ENCODE measurements around the gene CNNM4.
"Not testable (repeated sequence)": the region's sequence is repeated elsewhere in the genome, so short reads cannot be mapped to it uniquely, and the experiment has no call there.

Gene CNNM4

DNA sequence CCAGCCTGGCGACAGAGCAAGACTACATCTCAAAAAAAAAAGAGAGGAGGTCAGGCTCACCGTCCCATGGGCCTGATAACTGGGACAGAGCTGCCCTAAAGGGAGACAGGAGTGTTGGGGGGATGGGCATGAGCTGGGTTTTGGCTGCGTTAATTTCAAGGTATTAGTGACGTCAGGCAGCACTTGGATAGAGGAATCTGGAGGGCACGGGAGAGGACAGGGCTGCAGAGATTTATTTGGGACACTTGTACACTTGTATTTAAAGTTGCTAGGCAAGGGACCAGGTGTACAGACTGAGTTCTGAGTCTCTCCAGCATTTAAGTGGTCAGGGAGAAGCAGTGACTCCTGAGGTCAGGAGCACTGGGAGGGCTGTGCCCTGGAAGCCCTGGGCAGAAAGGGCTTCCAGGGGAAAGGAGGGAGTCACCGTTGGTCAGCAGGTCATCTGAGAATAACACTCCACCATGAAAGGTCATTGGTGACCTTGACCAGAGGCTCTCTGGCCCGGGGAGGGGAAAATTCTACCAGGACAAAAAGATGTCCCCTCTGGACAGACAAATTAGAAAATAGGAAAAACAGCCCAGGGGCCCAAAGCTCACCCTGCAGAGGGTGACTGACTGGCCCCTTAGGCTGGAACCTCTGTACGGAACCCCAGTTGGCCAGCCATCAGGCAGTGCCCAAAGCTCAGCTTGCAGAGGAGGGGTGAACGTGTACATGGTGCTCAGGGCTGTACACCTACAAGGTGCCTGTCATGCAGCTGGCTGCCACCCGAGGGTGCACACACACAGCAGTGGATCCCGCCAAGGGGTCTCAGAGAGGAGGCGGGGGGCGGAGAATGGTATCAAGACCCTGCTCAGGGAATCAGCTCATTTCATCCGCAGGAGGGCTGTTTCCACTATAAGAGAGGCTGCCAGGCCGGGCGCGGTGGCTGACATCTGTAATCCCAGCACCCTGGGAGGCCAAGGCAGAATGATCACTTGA lies 32.4 kb downstream of the CNNM4 start:
- DNase-seq (ENCODE audit: low read depth in 2 of 2): no peak

DNA sequence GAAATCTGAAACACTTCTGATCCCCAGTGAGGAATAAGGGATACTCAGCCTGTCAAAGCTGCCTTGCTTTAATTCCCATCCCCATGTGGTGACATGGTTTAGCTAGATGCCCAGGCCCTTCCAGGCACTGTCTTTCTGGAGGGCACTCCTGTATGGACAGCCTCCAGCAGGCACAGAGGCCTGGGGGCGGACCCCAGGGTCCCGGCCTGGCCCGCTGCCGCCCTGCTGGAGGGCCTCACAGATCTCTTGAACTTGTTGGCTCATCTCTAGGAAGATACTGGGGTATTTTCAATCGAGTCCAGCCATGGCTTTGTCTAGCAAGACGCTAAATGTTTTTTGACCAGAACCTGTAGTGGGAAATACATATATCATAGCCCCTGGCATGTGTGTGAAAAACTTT lies 34.4 kb downstream of the CNNM4 start:
- no peak for DNase-seq (ENCODE audit: low read depth in 2 of 2)

DNA sequence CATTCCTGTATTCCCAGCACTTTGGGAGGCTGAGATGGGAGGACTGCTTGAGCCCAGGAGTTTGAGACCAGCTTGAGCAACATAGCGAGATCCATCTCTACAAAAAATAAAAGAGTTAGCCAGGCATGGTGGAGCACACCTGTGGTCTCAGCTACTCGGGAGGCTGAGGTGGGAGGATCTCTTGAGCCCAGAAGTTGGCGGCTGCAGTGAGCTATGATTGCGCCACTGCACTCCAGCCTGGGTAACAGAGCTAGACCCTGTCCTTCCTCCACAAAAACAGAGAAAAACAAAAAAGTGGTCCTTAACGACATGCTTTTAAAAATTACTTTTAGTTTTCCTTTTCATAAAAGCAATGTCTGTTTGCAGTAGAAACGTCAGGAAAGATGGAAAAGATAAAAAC lies 35.8 kb downstream of the CNNM4 start:
- not testable (repeated sequence) for DNase-seq (ENCODE audit: low read depth in 2 of 2)

DNA sequence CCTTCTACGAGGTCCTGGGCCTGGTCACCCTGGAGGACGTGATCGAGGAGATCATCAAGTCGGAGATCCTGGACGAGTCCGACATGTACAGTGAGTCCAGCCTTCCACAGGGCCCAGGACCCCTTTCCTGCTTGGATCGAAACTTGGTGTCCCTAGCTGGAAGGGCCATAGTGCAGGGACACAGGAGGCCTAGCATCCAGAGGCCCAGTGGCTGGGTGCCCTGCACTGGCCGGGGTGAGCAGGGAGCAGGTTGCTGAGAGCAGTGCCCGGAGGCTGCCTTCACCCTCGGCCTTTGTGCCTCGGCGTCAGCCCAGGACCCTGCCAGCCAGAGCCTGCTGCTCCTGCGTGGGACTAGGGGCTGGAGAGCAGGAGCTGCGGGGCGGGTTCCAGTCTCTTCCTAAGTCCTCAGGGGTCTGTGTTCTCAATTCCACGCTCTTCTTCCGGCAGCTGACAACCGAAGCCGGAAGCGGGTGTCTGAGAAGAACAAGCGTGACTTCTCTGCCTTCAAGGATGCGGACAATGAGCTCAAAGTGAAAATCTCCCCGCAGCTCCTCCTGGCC lies 36.4 kb downstream of the CNNM4 start:
- DNase-seq (ENCODE audit: low read depth in 2 of 2): no peak

DNA sequence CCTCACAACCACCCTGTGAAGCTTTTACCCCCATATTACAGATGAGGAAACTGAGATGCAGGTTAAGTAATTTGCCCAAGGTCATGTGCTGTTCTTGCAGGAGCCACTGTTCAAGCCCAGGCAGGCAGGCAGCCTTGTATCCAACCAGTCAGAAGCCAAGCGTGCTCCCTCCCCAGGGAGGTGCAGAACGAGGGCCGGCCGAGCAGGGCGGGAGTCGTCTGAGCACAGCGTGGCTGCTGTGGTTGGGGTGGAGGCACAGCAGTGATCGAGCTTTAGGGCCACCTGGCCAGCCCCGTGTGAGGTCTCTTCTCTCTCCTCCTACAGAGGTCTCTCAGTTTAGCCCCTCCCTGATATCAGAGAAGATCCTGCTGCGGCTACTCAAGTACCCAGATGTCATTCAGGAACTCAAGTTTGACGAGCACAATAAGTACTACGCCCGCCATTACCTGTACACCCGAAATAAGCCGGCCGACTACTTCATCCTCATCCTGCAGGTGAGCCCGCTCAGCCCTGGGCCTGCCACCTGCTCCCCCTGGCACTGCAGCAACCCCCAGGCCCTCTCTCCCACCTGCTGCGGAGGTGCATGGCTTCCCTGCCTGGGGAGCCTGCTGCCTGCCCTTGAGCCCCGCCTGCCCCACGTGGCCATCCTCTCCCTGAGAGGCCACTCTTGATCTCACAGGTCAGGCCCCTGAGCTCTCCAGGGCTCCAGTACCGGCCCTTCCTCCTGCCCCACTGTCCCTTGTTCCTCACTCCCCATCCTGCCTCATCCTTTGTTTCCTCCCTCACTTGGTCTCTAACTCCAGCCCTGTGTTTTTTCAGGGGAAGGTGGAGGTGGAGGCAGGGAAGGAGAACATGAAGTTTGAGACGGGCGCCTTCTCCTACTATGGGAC lies 38.3 kb downstream of the CNNM4 start:
- no peak for DNase-seq (ENCODE audit: low read depth in 2 of 2)

DNA sequence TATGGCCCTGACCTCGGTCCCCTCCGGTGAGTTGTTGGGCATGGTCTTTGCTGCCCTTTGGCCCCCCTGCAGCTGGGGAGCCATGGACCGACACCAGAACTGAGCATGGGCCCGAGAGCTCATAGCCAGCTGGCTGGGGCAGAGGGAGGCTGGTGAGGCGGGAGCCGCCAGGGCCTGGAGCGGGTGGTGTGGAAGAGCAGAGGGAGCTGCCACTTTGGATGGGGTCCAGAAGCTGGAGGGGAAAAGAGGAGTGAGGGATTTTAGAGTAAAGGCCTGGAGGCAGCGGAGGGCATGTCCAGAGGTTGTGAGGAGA lies 38.9 kb downstream of the CNNM4 start:
- no peak for DNase-seq (ENCODE audit: low read depth in 2 of 2)

DNA sequence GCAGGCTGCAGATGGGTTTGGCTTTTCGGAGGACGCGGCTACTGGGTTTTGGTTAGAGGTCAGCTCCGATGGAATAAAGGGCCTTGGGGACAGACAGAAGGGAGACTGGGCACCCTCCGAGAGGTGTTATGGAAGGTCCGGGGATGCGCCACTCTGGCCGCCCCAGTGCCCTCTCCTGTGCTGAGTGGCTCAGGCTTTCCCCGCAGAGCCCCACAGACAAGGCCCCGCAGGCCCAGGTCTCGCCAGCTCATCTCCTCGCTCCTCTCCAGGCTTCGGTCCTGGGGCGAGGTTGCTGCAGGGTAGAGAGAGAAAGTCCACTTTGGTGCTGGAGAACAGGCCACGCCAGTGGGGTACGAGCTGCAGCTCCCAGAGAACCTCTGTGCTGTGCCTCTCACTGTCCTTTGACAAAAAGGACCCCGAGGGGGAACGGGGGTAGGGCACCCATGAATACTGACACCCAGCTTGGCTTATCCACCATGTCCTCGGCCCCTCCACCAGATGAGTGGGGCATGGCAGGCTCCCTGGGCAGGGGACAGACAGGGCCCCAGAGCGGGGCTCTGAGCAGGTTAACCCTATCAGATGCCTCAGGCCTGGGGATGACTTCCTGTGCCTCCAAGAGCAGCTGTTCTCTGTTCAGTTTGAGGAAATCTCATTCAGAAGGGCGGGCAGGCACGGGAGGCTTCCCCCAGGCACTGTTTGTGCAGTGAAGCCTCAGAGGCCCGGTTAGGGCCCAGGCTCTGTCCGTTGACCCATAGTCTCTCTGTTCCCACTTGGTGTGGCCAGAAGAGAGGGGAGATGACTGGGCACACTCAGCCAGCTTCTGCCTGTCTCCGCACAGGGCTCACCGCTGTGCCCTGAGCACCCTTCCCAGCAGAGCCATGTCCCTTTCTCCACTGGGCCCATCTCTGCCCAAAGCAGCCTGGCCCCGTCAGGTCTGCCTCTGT lies 39.6 kb downstream of the CNNM4 start:
- no peak for DNase-seq (ENCODE audit: low read depth in 2 of 2)

DNA sequence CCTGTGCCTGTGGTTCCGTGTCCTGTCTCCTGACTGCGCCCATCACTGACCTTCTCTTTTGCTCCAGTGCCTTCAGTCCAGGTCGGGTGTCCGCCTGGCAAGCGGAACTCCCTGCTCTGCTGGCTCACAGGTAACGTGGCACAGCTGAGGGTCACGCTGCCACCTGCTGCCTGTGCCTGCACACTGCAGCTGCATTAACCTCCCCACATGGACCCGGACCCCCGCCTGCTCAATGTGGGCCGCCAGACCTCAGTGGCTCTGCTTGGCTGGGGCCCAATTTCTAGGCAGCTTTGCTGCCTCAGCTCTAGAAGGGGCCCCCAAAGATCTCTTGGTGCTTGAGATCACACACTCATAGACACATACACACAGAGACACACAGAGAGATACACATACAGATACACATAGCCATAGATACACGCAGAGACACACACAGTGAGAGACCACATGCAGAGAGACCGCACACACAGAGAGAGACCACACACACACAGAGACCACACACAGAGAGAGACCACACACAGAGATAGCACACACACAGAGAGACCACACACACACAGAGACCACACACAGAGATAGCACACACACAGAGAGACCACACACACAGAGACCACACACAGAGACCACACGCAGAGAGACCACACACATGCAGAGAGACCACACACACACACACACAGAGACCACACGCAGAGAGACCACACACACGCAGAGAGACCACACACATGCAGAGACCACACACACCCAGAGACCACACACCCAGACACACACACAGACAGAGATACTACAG lies 40.5 kb downstream of the CNNM4 start:
- DNase-seq (ENCODE audit: low read depth in 2 of 2): peak; percentile 69 to 70

DNA sequence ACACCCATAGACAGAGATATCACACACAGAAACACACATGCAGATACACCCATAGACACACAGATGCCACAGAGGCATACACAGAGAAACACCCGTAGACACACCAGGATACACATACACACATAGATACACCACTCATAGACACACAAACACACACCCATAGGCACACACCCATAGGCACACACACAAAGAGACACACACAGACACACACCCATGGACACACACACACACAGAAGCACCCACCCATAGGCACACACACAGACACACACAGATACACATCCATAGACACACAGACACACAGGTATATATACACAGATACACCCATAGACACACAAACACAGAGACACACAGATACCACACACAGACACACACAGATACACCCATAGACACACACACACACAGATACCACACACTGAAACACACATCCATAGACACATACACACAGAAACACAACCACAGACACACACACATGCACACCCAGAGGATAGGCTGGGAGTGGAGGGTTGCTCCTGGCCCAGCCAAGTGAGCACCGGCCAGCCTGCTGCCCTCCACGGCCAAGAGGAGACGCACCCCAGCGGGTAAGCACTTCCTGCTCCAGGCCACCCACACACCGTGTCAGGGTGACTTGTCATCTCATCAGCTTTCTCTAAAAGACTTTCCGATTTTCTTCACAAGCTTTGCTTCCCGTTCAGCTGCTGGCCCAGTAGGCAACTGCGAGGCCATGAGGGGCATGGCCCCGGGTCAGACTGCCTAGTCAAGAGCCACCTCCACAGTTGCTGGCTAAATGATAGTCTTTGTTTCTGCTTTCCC lies 41.3 kb downstream of the CNNM4 start:
- DNase-seq (ENCODE audit: low read depth in 2 of 2): peak; percentile 28 to 39

DNA sequence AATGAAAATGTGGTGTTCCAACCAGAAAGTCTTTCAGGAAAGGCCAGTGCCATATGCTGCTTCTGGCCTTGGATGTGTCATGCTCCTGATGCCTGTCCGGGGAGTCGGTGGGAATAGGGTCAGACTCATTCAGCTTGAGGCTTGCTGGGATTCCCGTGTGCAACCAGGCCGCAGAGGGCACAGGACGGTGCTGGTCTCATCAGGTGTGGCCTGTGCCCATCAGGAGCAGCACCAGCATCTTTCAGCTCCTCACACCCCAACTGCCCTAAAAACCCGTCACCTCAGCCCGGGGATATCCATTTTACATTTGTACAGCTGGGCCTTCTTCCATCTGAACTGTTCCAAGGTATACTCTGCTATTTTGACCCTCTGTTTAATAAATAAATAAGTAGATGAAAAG lies 42.0 kb downstream of the CNNM4 start:
- no peak for DNase-seq (ENCODE audit: low read depth in 2 of 2)

DNA sequence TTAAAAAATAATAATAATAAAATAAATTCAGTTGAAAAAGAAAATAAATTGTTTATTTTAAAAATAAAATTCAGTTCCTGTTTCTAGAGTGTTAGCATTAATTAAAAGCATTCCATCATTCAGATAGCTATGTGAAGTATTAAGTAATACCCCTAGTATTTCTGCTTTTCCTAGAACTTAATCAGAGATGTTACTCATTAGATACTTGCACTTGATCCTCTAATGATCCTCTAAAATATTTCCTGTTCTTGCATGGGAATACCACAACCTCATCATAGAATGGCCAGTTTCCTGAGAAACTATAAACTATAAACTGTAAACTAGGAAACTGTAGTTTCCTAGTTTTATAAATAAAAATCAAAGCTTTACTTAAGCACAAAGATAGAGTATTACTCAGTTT lies 44.3 kb downstream of the CNNM4 start:
- DNase-seq (ENCODE audit: low read depth in 2 of 2): no peak

DNA sequence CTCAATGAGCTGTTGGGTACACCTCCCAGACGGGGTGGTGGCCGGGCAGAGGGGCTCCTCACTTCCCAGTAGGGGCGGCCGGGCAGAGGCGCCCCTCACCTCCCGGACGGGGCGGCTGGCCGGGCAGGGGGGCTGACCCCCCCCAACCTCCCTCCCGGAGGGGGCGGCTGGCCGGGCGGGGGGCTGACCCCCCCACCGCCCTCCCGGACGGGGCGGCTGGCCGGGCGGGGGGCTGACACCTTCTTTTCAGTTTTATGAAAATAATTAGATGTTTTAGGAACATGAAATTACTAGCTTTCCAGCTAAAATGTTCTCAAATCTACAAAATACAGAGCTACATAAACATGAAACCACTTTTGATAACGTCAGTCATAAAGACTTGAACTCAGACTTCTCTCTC lies 45.2 kb downstream of the CNNM4 start:
- not testable (repeated sequence) for DNase-seq (ENCODE audit: low read depth in 2 of 2)

DNA sequence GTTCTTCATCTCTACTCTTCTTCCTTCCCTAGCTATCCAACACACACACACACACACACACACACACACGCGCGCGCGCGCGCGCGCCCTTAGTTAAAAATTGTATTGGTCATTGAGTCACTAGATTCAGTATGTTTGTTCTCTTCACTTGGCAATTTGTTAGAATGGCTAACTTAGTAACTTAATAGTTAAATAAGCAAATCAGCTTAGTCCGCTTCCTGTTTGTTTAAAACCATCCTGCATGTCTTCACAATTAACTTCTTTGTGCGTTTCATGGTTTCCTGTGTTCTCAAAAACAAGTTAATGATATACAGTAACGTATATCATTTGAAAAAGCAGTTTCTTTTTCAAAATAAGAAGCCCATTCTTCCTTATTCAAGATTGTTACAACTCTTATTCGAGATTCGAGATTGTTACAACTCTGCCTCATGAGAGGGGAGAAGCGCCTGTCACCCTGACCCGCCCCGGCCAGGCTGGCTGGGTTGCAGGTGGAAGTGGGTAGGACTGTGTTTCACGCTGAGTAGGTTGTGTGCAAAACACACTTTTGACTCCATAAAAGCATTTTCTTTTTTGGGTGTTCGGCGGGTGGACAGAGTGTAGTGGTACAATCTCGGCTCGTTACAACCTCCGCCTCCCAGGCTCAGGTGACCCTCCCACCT lies 45.9 kb downstream of the CNNM4 start:
- no peak for DNase-seq (ENCODE audit: low read depth in 2 of 2)

DNA sequence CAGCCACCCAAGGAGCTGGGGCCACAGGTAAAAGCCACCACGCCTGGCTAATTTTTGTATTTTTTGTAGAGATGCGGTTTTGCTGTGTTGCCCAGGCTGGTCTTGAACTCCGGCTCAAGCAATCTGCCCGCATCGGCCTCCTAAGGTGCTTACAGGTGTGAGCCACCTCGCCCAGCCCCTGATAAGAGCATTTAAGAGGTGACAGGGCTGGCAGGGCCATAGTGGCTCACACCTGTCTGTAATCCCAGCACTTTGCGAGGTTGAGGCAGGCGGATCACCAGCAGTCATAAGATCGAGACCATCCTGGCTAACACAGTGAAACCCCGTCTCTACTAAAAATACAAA lies 46.4 kb downstream of the CNNM4 start:
- DNase-seq (ENCODE audit: low read depth in 2 of 2): no peak

DNA sequence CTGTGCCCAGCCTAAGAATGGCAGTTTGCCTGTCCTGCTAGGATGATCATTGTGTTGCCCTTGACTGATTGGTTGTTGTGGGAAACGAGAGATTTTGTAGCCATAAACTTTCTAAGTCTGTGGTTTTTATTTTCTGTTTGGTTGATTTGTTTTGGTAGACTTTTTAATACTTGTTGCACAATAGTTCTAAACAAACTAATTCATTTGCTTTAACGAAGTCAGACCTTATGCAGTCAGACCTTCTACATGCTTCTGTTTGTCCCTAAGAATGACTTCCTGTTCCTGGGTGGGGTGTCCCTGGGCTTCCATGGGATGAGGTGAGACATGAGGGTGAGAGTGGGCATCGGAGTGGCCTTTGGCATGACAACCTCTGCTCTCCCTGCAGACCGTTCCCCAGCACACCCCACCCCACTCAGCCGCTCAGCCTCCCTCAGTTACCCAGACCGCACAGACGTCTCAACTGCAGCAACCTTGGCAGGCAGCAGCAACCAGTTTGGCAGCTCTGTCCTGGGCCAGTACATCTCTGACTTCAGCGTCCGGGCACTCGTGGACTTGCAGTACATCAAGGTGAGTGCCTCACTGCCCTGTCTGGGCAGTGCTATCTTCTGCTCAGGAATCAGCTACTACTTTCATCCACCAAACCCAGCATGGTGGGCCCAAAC lies 47.6 kb downstream of the CNNM4 start:
- no peak for DNase-seq (ENCODE audit: low read depth in 2 of 2)

DNA sequence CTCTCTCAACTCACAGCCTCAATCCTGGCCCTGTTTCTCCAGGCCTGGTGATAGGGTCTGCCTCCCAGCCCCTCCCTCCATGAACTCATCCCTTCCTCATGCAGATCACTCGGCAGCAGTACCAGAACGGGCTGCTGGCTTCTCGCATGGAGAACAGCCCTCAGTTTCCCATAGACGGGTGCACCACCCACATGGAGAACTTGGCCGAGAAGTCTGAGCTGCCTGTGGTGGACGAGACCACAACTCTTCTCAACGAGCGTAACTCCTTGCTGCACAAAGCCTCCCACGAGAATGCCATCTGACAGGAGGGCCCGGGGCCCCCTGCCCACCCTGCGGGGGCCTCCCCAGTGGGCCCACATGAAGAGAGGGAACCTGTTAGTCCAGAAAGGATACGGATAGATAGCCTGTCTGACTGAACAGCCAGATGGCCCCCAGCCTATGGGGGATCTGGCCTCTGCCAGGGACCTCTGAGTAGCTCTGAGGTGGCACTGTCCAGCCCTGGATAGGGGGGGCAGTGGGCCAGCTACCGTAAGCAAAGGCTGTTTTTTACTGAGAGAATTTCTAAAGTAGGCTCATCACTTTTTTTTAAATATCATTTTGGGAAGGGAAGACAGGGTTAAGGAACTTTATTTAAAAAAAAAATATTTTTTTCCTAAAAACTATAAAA lies 48.6 kb downstream of the CNNM4 start:
- DNase-seq (ENCODE audit: low read depth in 2 of 2): no peak

DNA sequence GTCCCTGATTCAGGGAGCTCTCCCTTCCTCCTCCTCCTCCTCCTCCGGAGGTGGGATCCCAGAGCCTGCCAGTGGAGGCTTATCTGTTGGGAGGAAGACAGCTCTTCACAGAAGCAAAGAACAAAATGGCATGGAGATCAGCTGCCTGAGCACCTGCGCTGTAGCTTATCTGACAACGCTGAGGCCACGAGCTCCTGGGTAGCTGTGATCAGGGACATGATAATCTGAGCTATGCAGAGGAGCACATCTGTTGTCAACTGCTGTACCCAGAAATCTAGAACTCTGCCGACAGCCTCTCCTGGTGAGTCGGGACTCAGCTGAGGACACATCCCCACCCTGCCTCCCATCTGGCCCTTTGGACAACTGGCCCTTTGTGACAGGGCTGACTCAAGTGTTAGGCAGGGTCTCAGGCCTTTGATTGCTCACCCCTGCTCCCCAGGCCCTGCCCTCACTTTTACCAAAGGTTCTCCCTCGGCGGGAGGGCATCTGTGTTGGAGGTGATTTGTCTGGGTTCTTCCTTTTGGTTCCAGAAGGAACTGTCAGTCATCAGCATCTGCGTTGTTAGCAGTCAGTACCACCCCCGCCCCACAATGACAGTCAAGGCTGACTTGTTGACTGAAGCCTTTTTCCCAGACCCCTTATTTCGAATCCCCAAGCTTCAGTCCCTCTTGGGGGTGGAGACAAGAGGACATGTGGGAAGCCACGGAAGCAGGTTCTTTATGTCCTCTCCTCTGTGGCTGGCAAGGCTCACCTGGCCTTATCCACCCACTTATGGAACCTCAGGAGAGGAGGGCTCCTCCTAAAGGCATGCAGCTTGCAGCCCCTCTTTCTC lies 49.5 kb downstream of the CNNM4 start:
- DNase-seq (ENCODE audit: low read depth in 2 of 2): no peak
